ENCODE measurements around the gene STXBP2. TPM values are rescaled to one million over a fixed set of nuclear protein-coding genes. Genes with fewer than 3 reads are reported as not detected.

STXBP2 gene
- total RNA-seq, 4 donors from 2014 or later, result 4.4 to 16.9 (median 14.1) TPM

- no peaks in the 10 kb centered on the region for H3K27me3 ChIP-seq
- H3K36me3 ChIP-seq, result peaks cover 0 to 54% of the 10 kb centered on the region in 2 donors
- H3K27ac ChIP-seq, result peak overlapping the region; percentile 17 to 88 (median 86)
- TF ChIP-seq, protein P1, sequence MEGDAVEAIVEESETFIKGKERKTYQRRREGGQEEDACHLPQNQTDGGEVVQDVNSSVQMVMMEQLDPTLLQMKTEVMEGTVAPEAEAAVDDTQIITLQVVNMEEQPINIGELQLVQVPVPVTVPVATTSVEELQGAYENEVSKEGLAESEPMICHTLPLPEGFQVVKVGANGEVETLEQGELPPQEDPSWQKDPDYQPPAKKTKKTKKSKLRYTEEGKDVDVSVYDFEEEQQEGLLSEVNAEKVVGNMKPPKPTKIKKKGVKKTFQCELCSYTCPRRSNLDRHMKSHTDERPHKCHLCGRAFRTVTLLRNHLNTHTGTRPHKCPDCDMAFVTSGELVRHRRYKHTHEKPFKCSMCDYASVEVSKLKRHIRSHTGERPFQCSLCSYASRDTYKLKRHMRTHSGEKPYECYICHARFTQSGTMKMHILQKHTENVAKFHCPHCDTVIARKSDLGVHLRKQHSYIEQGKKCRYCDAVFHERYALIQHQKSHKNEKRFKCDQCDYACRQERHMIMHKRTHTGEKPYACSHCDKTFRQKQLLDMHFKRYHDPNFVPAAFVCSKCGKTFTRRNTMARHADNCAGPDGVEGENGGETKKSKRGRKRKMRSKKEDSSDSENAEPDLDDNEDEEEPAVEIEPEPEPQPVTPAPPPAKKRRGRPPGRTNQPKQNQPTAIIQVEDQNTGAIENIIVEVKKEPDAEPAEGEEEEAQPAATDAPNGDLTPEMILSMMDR (IDR thresholded peaks at IDR 0.05), result no peak
- TF ChIP-seq POLR2A (IDR thresholded peaks at IDR 0.05) (no peak), EP300 (IDR thresholded peaks at IDR 0.05) (no peak), POLR2AphosphoS5 (IDR thresholded peaks at IDR 0.05) (no peak)
- WGBS, 2 donors (ENCODE audit: low coverage in 1 of 2), result 0 to 3% methylated on average over 8 to 12 of the region's 15 CpGs
- no peaks in the 10 kb centered on the region for H3K9me3 ChIP-seq
- peak overlapping the region; percentile 44 to 76 for H3K4me3 ChIP-seq
- H3K4me1 ChIP-seq, result peaks cover 0 to 50% (median 26%) of the 10 kb centered on the region in 3 donors
- no peak for ATAC-seq
Observed at GRCh38 chr19:7628589-7629311, 8.2 kb upstream of the STXBP2 start.

DNA sequence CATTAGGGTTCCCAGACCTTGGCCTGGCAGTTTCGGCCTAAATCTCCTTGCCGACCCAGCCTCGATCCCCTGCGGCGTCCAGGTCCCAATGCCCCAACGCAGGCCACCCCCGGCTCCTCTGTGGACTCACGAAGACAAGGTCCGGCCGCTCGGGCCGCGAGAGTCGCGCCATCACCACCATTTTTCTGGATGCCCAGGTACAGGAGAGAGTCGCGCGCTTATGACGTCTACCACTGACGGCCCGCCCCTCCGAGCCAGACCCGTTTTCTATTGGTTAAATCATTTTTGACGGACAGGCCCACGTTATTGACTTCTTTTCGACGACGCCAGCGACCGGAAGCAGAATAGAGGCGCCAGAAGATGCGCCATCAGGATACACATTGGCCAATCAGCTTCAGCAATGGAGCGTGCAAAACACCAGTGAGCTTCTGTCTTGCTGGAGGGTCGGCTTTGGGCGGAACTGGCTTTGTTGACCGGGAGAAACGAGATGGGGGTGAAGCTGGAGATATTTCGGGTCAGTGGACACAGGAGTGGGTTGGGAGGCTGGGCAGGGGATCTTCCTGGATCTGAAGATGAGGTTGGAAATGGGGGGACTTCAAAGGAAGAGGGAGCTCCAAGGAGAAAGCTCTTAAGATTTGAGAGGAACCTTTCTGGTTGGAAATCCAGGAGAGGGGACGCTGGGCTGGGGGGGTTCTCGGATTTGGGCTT is 7.4 kb upstream of the STXBP2 start, which contains the start of the genes PET100 and XAB2:
Gene PET100, plus strand, starts transcription at position 447 of the 708 bp plus-strand sequence. Its CDS starts 41 bp downstream, at position 488.
Gene XAB2, minus strand, starts transcription at position 199 of the 708 bp plus-strand sequence. Its CDS starts 18 bp downstream, at position 181.
- peaks cover 0 to 46% of the 10 kb centered on the region in 2 donors for H3K36me3 ChIP-seq
- H3K27me3 ChIP-seq, result no peaks in the 10 kb centered on the region
- H3K27ac ChIP-seq, result peak within 1 kb of the TSS; percentile 35 to 88 (median 86)
- peak; percentile 99 for ATAC-seq
- H3K9me3 ChIP-seq, result no peaks in the 10 kb centered on the region
- H3K4me3 ChIP-seq, result peak within 1 kb of the TSS; percentile 44 to 76
- WGBS, 2 donors (ENCODE audit: low coverage in 1 of 2), result 0% methylated on average over 14 to 15 of the region's 40 CpGs
- TF ChIP-seq, protein P1 (IDR thresholded peaks at IDR 0.05), result peak in 1 of 4 experiments; percentile 6
- TF ChIP-seq EP300 (IDR thresholded peaks at IDR 0.05) (no peak), POLR2A (IDR thresholded peaks at IDR 0.05) (peak in 1 of 2 donors; percentile 43), POLR2AphosphoS5 (IDR thresholded peaks at IDR 0.05) (peak; percentile 74)
- H3K4me1 ChIP-seq, result peaks cover 0 to 50% (median 26%) of the 10 kb centered on the region in 3 donors

DNA sequence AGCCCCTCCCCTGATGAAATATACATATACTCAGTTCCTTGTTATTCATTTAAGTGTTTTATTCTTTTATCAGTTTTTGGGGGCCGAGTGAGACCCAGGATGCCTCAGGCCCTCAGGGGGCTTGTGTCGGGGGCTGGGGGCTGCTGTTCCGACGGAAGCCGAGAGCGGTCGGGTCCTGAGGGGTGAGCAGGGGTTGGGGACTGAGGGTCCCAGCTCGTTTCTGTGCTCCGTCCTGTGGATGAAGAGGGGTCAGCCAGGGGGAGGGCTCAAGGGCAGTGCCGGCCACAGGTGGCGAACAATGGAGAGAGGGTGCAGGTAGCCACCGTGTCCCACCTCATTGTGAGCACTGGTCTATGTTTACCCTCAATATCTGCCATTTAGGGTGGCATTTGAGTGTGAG is 5.3 kb upstream of the STXBP2 start:
- Histone ChIP-seq H3K4me3 (no peak overlapping the region), H3K4me1 (peaks cover 0 to 46% (median 26%) of the 10 kb centered on the region in 3 donors), H3K9me3 (no peaks in the 10 kb centered on the region), H3K27me3 (peaks cover 16% of the 10 kb centered on the region), H3K36me3 (peaks cover 0 to 25% of the 10 kb centered on the region in 2 donors), H3K27ac (no peak overlapping the region)
- ATAC-seq, result no peak
- WGBS, 2 donors (ENCODE audit: low coverage in 1 of 2), result 100% methylated on average over 3 of the region's 12 CpGs; no CpG with 5 or more reads in 1 of the 2 donors
- TF ChIP-seq EP300 (IDR thresholded peaks at IDR 0.05) (no peak), POLR2AphosphoS5 (IDR thresholded peaks at IDR 0.05) (no peak), POLR2A (IDR thresholded peaks at IDR 0.05) (no peak)
- TF ChIP-seq, protein P1 (IDR thresholded peaks at IDR 0.05), result no peak

- TF ChIP-seq, protein P1 (IDR thresholded peaks at IDR 0.05), result no peak
- TF ChIP-seq EP300 (IDR thresholded peaks at IDR 0.05) (no peak), POLR2AphosphoS5 (IDR thresholded peaks at IDR 0.05) (no peak), POLR2A (IDR thresholded peaks at IDR 0.05) (no peak)
- Histone ChIP-seq H3K4me3 (no peak overlapping the region), H3K27ac (no peak overlapping the region), H3K4me1 (peaks cover 0 to 44% (median 28%) of the 10 kb centered on the region in 3 donors), H3K9me3 (no peaks in the 10 kb centered on the region), H3K36me3 (peaks cover 0 to 15% of the 10 kb centered on the region in 2 donors), H3K27me3 (peaks cover 26% of the 10 kb centered on the region)
- 83% methylated on average over 4 of the region's 40 CpGs; no CpG with 5 or more reads in 1 of the 2 donors for WGBS, 2 donors (ENCODE audit: low coverage in 1 of 2)
- no peak for ATAC-seq
Observed at GRCh38 chr19:7632340-7633203, 4.3 kb upstream of the STXBP2 start.
